K562 (cell line): ENCODE measurements around the gene MOB1A. TPM values are rescaled to one million over a fixed set of nuclear protein-coding genes. Genes with fewer than 3 reads are reported as not detected.

ENCODE experiments used
- BDP1 ChIP-seq: IDR thresholded peaks from 3 replicates; pipeline ENCODE4 v1.6.1; 2011; ENCODE audit not compliant: insufficient read length, insufficient read depth
- CBFB ChIP-seq: sonication (generic); formaldehyde crosslinking; IDR thresholded peaks from 2 replicates; pipeline ENCODE4 v1.4.0; 2020; ENCODE audit warnings: mild to moderate bottlenecking, missing genetic modification reagents
- CHAMP1 ChIP-seq: fragments of 450-650 bp; IDR thresholded peaks from 2 replicates; pipeline ENCODE4 v1.6.1; 2016; ENCODE audit warnings: mild to moderate bottlenecking
- CREB5 ChIP-seq: fragments of 250-450 bp; sonication (Bioruptor Pico); IDR thresholded peaks from 2 replicates; pipeline ENCODE4 v1.5.0; 2020; ENCODE audit warnings: mild to moderate bottlenecking
- CUX1 ChIP-seq: fragments of 200-800 bp; sonication (Bioruptor generic); IDR thresholded peaks from 2 replicates; pipeline ENCODE4 v1.6.1; 2016; ENCODE audit warnings: missing genetic modification characterization, missing compliant biosample characterization
- HMG20A ChIP-seq: fragments of 450-650 bp; formaldehyde crosslinking; conservative IDR thresholded peaks from 2 replicates; pipeline ENCODE4 v1.4.0; 2020; ENCODE audit warnings: mild to moderate bottlenecking, mixed read lengths
- MBD1 ChIP-seq: fragments of 250-450 bp; sonication (Bioruptor Pico); IDR thresholded peaks from 2 replicates; pipeline ENCODE4 v1.8.0; 2022; ENCODE audit warnings: inconsistent platforms
- PHB2 ChIP-seq: fragments of 450-650 bp; IDR thresholded peaks from 2 replicates; pipeline ENCODE4 v1.6.1; 2017; ENCODE audit warnings: low read depth
- PML ChIP-seq: IDR thresholded peaks from 2 replicates; pipeline ENCODE4 v1.6.1; 2012; ENCODE audit warnings: low read length, inconsistent platforms
- PPARD ChIP-seq: fragments of 250-450 bp; sonication (Bioruptor Pico); IDR thresholded peaks from 2 replicates; pipeline ENCODE4 v1.8.0; 2022; ENCODE audit warnings: inconsistent platforms, mild to moderate bottlenecking, moderate library complexity
- RBM39 ChIP-seq: fragments of 200-400 bp; formaldehyde crosslinking; optimal IDR thresholded peaks from 2 replicates; pipeline ENCODE3; 2018; ENCODE audit warnings: low read depth, low read length
- SMARCC2 ChIP-seq: fragments of 450-650 bp; IDR thresholded peaks from 2 replicates; pipeline ENCODE4 v1.6.1; 2017; ENCODE audit warnings: antibody characterized with exemption, moderate library complexity, mild to moderate bottlenecking, low read depth
- TFE3 ChIP-seq: fragments of 450-650 bp; formaldehyde crosslinking; IDR thresholded peaks from 2 replicates; pipeline ENCODE4 v1.4.0; 2020; ENCODE audit warnings: mild to moderate bottlenecking, mixed read lengths
- THRAP3 ChIP-seq: fragments of 450-650 bp; IDR thresholded peaks from 2 replicates; pipeline ENCODE4 v1.6.1; 2016; ENCODE audit warnings: mild to moderate bottlenecking, inconsistent platforms, borderline replicate concordance
- ZNF444 ChIP-seq: fragments of 250-450 bp; sonication (Bioruptor Pico); IDR thresholded peaks from 2 replicates; pipeline ENCODE4 v1.4.0; 2020; ENCODE audit warnings: mild to moderate bottlenecking, moderate library complexity
- ZNF717 ChIP-seq: fragments of 250-450 bp; sonication (Bioruptor Pico); IDR thresholded peaks from 2 replicates; pipeline ENCODE4 v1.5.0; 2021
- polyA plus RNA-seq, 8 experiments: library from polyadenylated mRNA; depleted of rRNA in 4 of 8; stranded (reverse) in 5 of 8; unstranded in 3 of 8; fragments of >200 nt; fragmentation: Nextera tagmentation in 2 of 8; fragmentation: Illumina TruSeq in 1 of 8; extraction: Ambion mirVana in 2 of 8; extraction: Trizol in 1 of 8; gene quantifications; 2 replicates each; pipeline versions ENCODE4 v1.2.1 to v1.2.3, GENCODE V29; 2011 to 2014; ENCODE audit warnings: inconsistent platforms in 1 of 8, missing spikeins in 1 of 8
- total RNA-seq, 7 experiments: library from RNA; depleted of rRNA in 6 of 7; stranded (reverse); fragments of >200 nt in 6 of 7; fragmentation: Illumina TruSeq in 2 of 7; extraction: Trizol in 2 of 7; gene quantifications; 2 replicates each; pipeline versions ENCODE4 v1.2.1 to v1.2.3, GENCODE V29; 2011 to 2021; ENCODE audit warnings: low replicate concordance in 1 of 7

Gene MOB1A
- total and polyA plus RNA-seq, 9 of the 15 experiments (the other 6 are each of a cell fraction or from before 2014, with no cell fraction given), result 24.8 to 100 (median 60.2) TPM

GRCh38 chr2:74179063-74179865 lies 585 bp upstream of the MOB1A start (continued):
- TF ChIP-seq TFE3 (CRISPR knock-in tag) (no peak), CBFB (CRISPR knock-in tag) (no peak), SMARCC2 (no peak), PML (peak; percentile 29; the same call in 1 of the 2 replicates), CUX1 (CRISPR knock-in tag) (no peak), ZNF717 (no peak), BDP1 (no peak), PPARD (CRISPR knock-in tag) (no peak), THRAP3 (no peak), CHAMP1 (no peak), HMG20A (CRISPR knock-in tag) (no peak), PHB2 (no peak), MBD1 (CRISPR knock-in tag) (no peak), RBM39 (no peak), ZNF444 (CRISPR knock-in tag) (no peak), CREB5 (no peak)
